WTC11 (cell line): Measurements from ENCODE around the gene SEMA5B. TPM values are rescaled to one million over a fixed set of nuclear protein-coding genes. Genes with fewer than 3 reads are reported as not detected.

Source experiments
- AFF4 ChIP-seq: sonication (generic); formaldehyde crosslinking; IDR thresholded peaks from 2 replicates; pipeline ENCODE4 v1.8.1; 2023; ENCODE audit warnings: mild to moderate bottlenecking, missing genetic modification reagents, borderline replicate concordance
- CDX4 ChIP-seq: fragments of 250-450 bp; sonication (Bioruptor Pico); IDR thresholded peaks from 2 replicates; pipeline ENCODE4 v1.9.0; 2021; ENCODE audit warnings: moderate library complexity, mild to moderate bottlenecking, inconsistent platforms, borderline replicate concordance
- E2F1 ChIP-seq: sonication (generic); formaldehyde crosslinking; IDR thresholded peaks from 2 replicates; pipeline ENCODE4 v1.8.0; 2022; ENCODE audit warnings: mild to moderate bottlenecking, missing genetic modification reagents
- MXD4 ChIP-seq: fragments of 250-450 bp; sonication (Bioruptor Pico); IDR thresholded peaks from 2 replicates; pipeline ENCODE4 v1.8.0; 2021; ENCODE audit warnings: mild to moderate bottlenecking, moderate library complexity, borderline replicate concordance
- OVOL2 ChIP-seq: fragments of 250-450 bp; sonication (Bioruptor Pico); IDR thresholded peaks from 2 replicates; pipeline ENCODE4 v1.9.0; 2021; ENCODE audit warnings: mild to moderate bottlenecking, borderline replicate concordance
- SP1 ChIP-seq: sonication (generic); formaldehyde crosslinking; conservative IDR thresholded peaks from 2 replicates; pipeline ENCODE4 v1.8.1; 2022; ENCODE audit warnings: missing genetic modification reagents
- ZNF232 ChIP-seq: sonication (generic); formaldehyde crosslinking; IDR thresholded peaks from 2 replicates; pipeline ENCODE4 v1.8.0; 2022; ENCODE audit warnings: mild to moderate bottlenecking, missing genetic modification reagents
- ZNF263 ChIP-seq: sonication (generic); formaldehyde crosslinking; IDR thresholded peaks from 2 replicates; pipeline ENCODE4 v1.8.1; 2022; ENCODE audit warnings: low read depth, mild to moderate bottlenecking, moderate library complexity, missing genetic modification reagents
- ZNF671 ChIP-seq: fragments of 250-450 bp; sonication (Bioruptor Pico); IDR thresholded peaks from 2 replicates; pipeline ENCODE4 v1.8.0; 2021; ENCODE audit warnings: mild to moderate bottlenecking
- total RNA-seq: library from RNA; stranded (reverse); gene quantifications from 3 replicates; pipeline ENCODE4 v1.2.3, GENCODE V29; 2021
- TF ChIP-seq, protein P1 (sequence below): sonication (generic); formaldehyde crosslinking; IDR thresholded peaks from 2 replicates; pipeline ENCODE4 v1.8.0; 2022; ENCODE audit warnings: mild to moderate bottlenecking, missing genetic modification reagents
- TF ChIP-seq, protein P2 (sequence below): sonication (generic); formaldehyde crosslinking; IDR thresholded peaks from 2 replicates; pipeline ENCODE4 v1.8.1; 2023; ENCODE audit warnings: mild to moderate bottlenecking, missing genetic modification reagents, moderate library complexity
- TF ChIP-seq, protein P3 (sequence below): fragments of 250-450 bp; sonication (Bioruptor Pico); IDR thresholded peaks from 2 replicates; pipeline ENCODE4 v1.9.0; 2021; ENCODE audit warnings: mild to moderate bottlenecking
- TF ChIP-seq, protein P4 (sequence below): sonication (generic); formaldehyde crosslinking; IDR thresholded peaks from 2 replicates; pipeline ENCODE4 v1.8.1; 2022; ENCODE audit warnings: missing genetic modification reagents, borderline replicate concordance
- TF ChIP-seq, protein P5 (sequence below): sonication (generic); formaldehyde crosslinking; IDR thresholded peaks from 2 replicates; pipeline ENCODE4 v1.8.0; 2023; ENCODE audit warnings: missing genetic modification reagents, mild to moderate bottlenecking, borderline replicate concordance

The SEMA5B gene
- total RNA-seq, 1 experiment from 2014 or later, result 20.7 TPM

DNA sequence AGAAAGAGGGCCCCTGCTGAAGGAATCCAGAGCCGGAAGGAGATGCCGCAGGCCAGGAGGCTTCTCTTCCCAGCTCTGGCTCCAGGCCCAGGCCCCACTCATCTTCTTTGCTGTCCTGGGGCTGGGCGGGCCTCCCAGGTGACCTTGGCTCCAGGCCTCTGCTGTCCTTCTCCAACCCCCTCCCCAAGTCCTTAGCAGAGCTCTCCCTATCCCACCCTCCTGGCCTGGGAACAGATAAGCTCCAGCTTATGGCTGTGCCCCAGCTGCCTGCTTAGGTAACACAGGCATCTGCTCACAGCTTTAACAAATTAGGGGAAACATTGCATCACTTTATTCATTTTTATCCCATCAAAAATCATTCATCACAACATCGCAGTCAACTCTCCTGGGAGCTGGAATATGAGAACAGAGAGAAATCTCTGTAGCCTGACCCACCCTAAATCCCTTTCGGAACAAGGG is 86.9 kb downstream of the SEMA5B start (continued):
- no peak for TF ChIP-seq E2F1
- TF ChIP-seq, protein P1, sequence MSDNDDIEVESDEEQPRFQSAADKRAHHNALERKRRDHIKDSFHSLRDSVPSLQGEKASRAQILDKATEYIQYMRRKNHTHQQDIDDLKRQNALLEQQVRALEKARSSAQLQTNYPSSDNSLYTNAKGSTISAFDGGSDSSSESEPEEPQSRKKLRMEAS (CRISPR knock-in tag), result no peak
- TF ChIP-seq OVOL2 (CRISPR knock-in tag), result no peak
- TF ChIP-seq, protein P2, sequence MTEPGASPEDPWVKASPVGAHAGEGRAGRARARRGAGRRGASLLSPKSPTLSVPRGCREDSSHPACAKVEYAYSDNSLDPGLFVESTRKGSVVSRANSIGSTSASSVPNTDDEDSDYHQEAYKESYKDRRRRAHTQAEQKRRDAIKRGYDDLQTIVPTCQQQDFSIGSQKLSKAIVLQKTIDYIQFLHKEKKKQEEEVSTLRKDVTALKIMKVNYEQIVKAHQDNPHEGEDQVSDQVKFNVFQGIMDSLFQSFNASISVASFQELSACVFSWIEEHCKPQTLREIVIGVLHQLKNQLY (CRISPR knock-in tag), result no peak
- TF ChIP-seq, protein P3, sequence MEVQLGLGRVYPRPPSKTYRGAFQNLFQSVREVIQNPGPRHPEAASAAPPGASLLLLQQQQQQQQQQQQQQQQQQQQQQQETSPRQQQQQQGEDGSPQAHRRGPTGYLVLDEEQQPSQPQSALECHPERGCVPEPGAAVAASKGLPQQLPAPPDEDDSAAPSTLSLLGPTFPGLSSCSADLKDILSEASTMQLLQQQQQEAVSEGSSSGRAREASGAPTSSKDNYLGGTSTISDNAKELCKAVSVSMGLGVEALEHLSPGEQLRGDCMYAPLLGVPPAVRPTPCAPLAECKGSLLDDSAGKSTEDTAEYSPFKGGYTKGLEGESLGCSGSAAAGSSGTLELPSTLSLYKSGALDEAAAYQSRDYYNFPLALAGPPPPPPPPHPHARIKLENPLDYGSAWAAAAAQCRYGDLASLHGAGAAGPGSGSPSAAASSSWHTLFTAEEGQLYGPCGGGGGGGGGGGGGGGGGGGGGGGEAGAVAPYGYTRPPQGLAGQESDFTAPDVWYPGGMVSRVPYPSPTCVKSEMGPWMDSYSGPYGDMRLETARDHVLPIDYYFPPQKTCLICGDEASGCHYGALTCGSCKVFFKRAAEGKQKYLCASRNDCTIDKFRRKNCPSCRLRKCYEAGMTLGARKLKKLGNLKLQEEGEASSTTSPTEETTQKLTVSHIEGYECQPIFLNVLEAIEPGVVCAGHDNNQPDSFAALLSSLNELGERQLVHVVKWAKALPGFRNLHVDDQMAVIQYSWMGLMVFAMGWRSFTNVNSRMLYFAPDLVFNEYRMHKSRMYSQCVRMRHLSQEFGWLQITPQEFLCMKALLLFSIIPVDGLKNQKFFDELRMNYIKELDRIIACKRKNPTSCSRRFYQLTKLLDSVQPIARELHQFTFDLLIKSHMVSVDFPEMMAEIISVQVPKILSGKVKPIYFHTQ (CRISPR knock-in tag), result no peak
- TF ChIP-seq ZNF232 (CRISPR knock-in tag), result no peak
- TF ChIP-seq MXD4 (CRISPR knock-in tag), result no peak
- TF ChIP-seq, protein P4, sequence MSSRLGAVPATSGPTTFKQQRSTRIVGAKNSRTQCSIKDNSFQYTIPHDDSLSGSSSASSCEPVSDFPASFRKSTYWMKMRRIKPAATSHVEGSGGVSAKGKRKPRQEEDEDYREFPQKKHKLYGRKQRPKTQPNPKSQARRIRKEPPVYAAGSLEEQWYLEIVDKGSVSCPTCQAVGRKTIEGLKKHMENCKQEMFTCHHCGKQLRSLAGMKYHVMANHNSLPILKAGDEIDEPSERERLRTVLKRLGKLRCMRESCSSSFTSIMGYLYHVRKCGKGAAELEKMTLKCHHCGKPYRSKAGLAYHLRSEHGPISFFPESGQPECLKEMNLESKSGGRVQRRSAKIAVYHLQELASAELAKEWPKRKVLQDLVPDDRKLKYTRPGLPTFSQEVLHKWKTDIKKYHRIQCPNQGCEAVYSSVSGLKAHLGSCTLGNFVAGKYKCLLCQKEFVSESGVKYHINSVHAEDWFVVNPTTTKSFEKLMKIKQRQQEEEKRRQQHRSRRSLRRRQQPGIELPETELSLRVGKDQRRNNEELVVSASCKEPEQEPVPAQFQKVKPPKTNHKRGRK (CRISPR knock-in tag), result no peak
- no peak for TF ChIP-seq ZNF263 (CRISPR knock-in tag)
- TF ChIP-seq, protein P5, sequence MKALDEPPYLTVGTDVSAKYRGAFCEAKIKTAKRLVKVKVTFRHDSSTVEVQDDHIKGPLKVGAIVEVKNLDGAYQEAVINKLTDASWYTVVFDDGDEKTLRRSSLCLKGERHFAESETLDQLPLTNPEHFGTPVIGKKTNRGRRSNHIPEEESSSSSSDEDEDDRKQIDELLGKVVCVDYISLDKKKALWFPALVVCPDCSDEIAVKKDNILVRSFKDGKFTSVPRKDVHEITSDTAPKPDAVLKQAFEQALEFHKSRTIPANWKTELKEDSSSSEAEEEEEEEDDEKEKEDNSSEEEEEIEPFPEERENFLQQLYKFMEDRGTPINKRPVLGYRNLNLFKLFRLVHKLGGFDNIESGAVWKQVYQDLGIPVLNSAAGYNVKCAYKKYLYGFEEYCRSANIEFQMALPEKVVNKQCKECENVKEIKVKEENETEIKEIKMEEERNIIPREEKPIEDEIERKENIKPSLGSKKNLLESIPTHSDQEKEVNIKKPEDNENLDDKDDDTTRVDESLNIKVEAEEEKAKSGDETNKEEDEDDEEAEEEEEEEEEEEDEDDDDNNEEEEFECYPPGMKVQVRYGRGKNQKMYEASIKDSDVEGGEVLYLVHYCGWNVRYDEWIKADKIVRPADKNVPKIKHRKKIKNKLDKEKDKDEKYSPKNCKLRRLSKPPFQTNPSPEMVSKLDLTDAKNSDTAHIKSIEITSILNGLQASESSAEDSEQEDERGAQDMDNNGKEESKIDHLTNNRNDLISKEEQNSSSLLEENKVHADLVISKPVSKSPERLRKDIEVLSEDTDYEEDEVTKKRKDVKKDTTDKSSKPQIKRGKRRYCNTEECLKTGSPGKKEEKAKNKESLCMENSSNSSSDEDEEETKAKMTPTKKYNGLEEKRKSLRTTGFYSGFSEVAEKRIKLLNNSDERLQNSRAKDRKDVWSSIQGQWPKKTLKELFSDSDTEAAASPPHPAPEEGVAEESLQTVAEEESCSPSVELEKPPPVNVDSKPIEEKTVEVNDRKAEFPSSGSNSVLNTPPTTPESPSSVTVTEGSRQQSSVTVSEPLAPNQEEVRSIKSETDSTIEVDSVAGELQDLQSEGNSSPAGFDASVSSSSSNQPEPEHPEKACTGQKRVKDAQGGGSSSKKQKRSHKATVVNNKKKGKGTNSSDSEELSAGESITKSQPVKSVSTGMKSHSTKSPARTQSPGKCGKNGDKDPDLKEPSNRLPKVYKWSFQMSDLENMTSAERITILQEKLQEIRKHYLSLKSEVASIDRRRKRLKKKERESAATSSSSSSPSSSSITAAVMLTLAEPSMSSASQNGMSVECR (CRISPR knock-in tag), result no peak
- TF ChIP-seq AFF4 (CRISPR knock-in tag), result no peak
- no peak for TF ChIP-seq SP1 (CRISPR knock-in tag)
- TF ChIP-seq CDX4 (CRISPR knock-in tag), result no peak
- TF ChIP-seq ZNF671 (CRISPR knock-in tag), result no peak
